IPS DF 4.7 (cell line): ENCODE data around the gene MYOCOS.
"Not testable (repeated sequence)": the region's sequence is repeated elsewhere in the genome, so short reads cannot be mapped to it uniquely, and the experiment has no call there.

Source experiments
- DNase-seq: peaks from one replicate; pipeline ENCODE4 v3.0.0-alpha.2; 2013; ENCODE audit warnings: low spot score; ENCODE audit errors: extremely low read depth

Gene MYOCOS

GRCh38 chr1:171622152-171622462, at the start of gene MYOCOS:
Gene MYOCOS, plus strand, starts transcription at chr1:171622243. Its CDS starts 1,641 bp downstream, at chr1:171623884.
- DNase-seq = no peak

- DNase-seq = no peak
These were observed 45.9 kb upstream of the MYOCOS start for GRCh38 chr1:171576144-171576543.

GRCh38 chr1:171581226-171581625, 40.8 kb upstream of the MYOCOS start:
- no peak for DNase-seq

- DNase-seq = no peak
These were observed 40.3 kb upstream of the MYOCOS start for GRCh38 chr1:171581766-171582165.

- no peak for DNase-seq
These were observed 39.5 kb upstream of the MYOCOS start for GRCh38 chr1:171582589-171582988.

- DNase-seq = no peak
These were observed 38.3 kb upstream of the MYOCOS start for GRCh38 chr1:171583591-171584201.

- no peak for DNase-seq
These were observed 36.3 kb upstream of the MYOCOS start for GRCh38 chr1:171585715-171586114.

- no peak for DNase-seq
These were observed 33.8 kb upstream of the MYOCOS start for GRCh38 chr1:171588230-171588629.

- DNase-seq = no peak
These were observed 32.0 kb upstream of the MYOCOS start for GRCh38 chr1:171590022-171590421.

- DNase-seq = no peak
These were observed 26.7 kb upstream of the MYOCOS start for GRCh38 chr1:171595324-171595723.

- no peak for DNase-seq
These were observed 25.9 kb upstream of the MYOCOS start for GRCh38 chr1:171596119-171596518.

- DNase-seq = no peak
These were observed 25.3 kb upstream of the MYOCOS start for GRCh38 chr1:171596705-171597104.

- DNase-seq = no peak
These were observed 24.8 kb upstream of the MYOCOS start for GRCh38 chr1:171597203-171597602.

- DNase-seq = not testable (repeated sequence)
These were observed 21.7 kb upstream of the MYOCOS start for GRCh38 chr1:171600310-171600709.

GRCh38 chr1:171600862-171601261, 21.2 kb upstream of the MYOCOS start:
- DNase-seq = no peak

- DNase-seq = not testable (repeated sequence)
These were observed 19.0 kb upstream of the MYOCOS start for GRCh38 chr1:171603042-171603441.

- no peak for DNase-seq
These were observed 15.6 kb upstream of the MYOCOS start for GRCh38 chr1:171606402-171606941.

- DNase-seq = no peak
These were observed 11.7 kb upstream of the MYOCOS start for GRCh38 chr1:171610385-171610784.

- no peak for DNase-seq
These were observed 10.7 kb upstream of the MYOCOS start for GRCh38 chr1:171611306-171611705.

GRCh38 chr1:171613282-171613681, 8.8 kb upstream of the MYOCOS start:
- DNase-seq = no peak

- not testable (repeated sequence) for DNase-seq
These were observed 6.7 kb upstream of the MYOCOS start for GRCh38 chr1:171615122-171615906.

GRCh38 chr1:171616586-171616985, 5.5 kb upstream of the MYOCOS start:
- no peak for DNase-seq
